CD4-positive, alpha-beta memory T cell (primary cell): ENCODE measurements around the gene C5orf22. TPM values are rescaled to one million over a fixed set of nuclear protein-coding genes. Genes with fewer than 3 reads are reported as not detected.

Experiments
- CTCF ChIA-PET: fragments of 350-600 bp; sonication (Branson Sonifier 250); formaldehyde crosslinking; loops from one replicate; lab custom pipeline; 2021; ENCODE audit warnings: inconsistent platforms; ENCODE audit not compliant: partially characterized antibody; lab: Charles Lee
- POLR2A ChIA-PET: fragments of 350-600 bp; sonication (Branson Sonifier 250); formaldehyde crosslinking; loops from one replicate; lab custom pipeline; 2021; ENCODE audit not compliant: partially characterized antibody; lab: Charles Lee
- DNase-seq, 5 donors: peaks; one replicate each; pipeline versions ENCODE4 v3.0.0 to v3.0.0-alpha.2; 2020 to 2022; ENCODE audit warnings: mixed read lengths in 1 of 5
- H3K27ac ChIP-seq: one replicate; pipeline ENCODE4 v1.7.0; 2013; ENCODE audit warnings: low read depth, low read length
- H3K27me3 ChIP-seq: 2 replicates; pipeline ENCODE4 v1.7.0; 2013; ENCODE audit warnings: mild to moderate bottlenecking, low read length, moderate library complexity; ENCODE audit not compliant: insufficient read depth
- H3K36me3 ChIP-seq: 2 replicates; pipeline ENCODE4 v1.7.0; 2013; ENCODE audit warnings: mild to moderate bottlenecking, low read length, moderate library complexity; ENCODE audit not compliant: insufficient read depth
- H3K4me1 ChIP-seq: 2 replicates; pipeline ENCODE4 v1.7.0; 2013; ENCODE audit warnings: mild to moderate bottlenecking, low read length, moderate library complexity; ENCODE audit not compliant: insufficient read depth
- H3K4me3 ChIP-seq, 2 donors: one replicate each; pipeline ENCODE4 v1.7.0; 2013; ENCODE audit warnings: low read length in 2 of 2, mild to moderate bottlenecking in 1 of 2
- H3K9me3 ChIP-seq, 2 donors: one replicate each; pipeline ENCODE4 v1.7.0; 2013; ENCODE audit warnings: low read length in 2 of 2, control low read depth in 1 of 2; ENCODE audit not compliant: control insufficient read depth in 1 of 2
- H3K27ac Mint-ChIP-seq, 7 donors: one replicate each; pipeline ENCODE4 v1.8.0; 2020 to 2021; ENCODE audit warnings: mixed read lengths in 7 of 7, mild to moderate bottlenecking in 6 of 7, inconsistent platforms in 3 of 7, moderate library complexity in 3 of 7
- H3K27me3 Mint-ChIP-seq, 2 donors: one replicate each; pipeline ENCODE4 v1.8.0; 2020 to 2021; ENCODE audit warnings: mixed read lengths in 2 of 2
- H3K36me3 Mint-ChIP-seq, 2 donors: one replicate each; pipeline ENCODE4 v1.8.0; 2020 to 2021; ENCODE audit warnings: mixed read lengths in 2 of 2, inconsistent platforms in 1 of 2, mild to moderate bottlenecking in 1 of 2
- H3K4me1 Mint-ChIP-seq, 4 donors: one replicate each; pipeline ENCODE4 v1.8.0; 2020 to 2021; ENCODE audit warnings: mixed read lengths in 4 of 4, mild to moderate bottlenecking in 1 of 4
- H3K4me3 Mint-ChIP-seq, 8 donors: one replicate each; pipeline ENCODE4 v1.8.0; 2020 to 2021; ENCODE audit warnings: mixed read lengths in 8 of 8, mild to moderate bottlenecking in 7 of 8, moderate library complexity in 6 of 8, inconsistent platforms in 3 of 8
- H3K9me3 Mint-ChIP-seq, 8 donors: one replicate each; pipeline ENCODE4 v1.8.0; 2020 to 2021; ENCODE audit warnings: mixed read lengths in 8 of 8, mild to moderate bottlenecking in 5 of 8, inconsistent platforms in 3 of 8, moderate library complexity in 1 of 8
- intact Hi-C: fragments of 100-400 bp; cut with micrococcal nuclease; formaldehyde crosslinking; loops from one replicate; pipeline ENCODE4 v1.15.1; 2023
- polyA plus RNA-seq, 2 donors: library from polyadenylated mRNA; unstranded; fragments of 300-500 nt; fragmentation: Illumina TruSeq; gene quantifications; one replicate each; pipeline ENCODE4 v1.2.3, GENCODE V29; 2021
- total RNA-seq, 2 experiments: library from RNA; stranded (reverse); gene quantifications; one replicate each; pipeline ENCODE4 v1.2.3, GENCODE V29; 2021

C5orf22 gene
- total and polyA plus RNA-seq, 4 experiments from 2014 or later = 20.1 to 30.9 (median 27.3) TPM

- H3K36me3 Mint-ChIP-seq = no peaks in the 10 kb centered on the region
- POLR2A ChIA-PET = no interaction called here
- no peak overlapping the region for H3K27ac Mint-ChIP-seq
These were observed 45.3 kb downstream of the C5orf22 start for GRCh38 chr5:31577438-31577837.

GRCh38 chr5:31579558-31579957 lies 47.5 kb downstream of the C5orf22 start:
- ChIA-PET CTCF (interaction anchor here (1.3 to 1.9 kb wide), 2 partner anchors 498 to 514 kb away, joined by 6 to 11 read pairs; no protein-coding TSS in a partner anchor), POLR2A (no interaction called here)
- no peaks in the 10 kb centered on the region for H3K4me1 Mint-ChIP-seq

More at GRCh38 chr5:31577438-31577837, 45.3 kb downstream of the C5orf22 start:
- Histone ChIP-seq H3K4me1 (no peaks in the 10 kb centered on the region), H3K36me3 (no peaks in the 10 kb centered on the region), H3K9me3 (no peaks in the 10 kb centered on the region), H3K4me3 (no peak overlapping the region), H3K27me3 (no peaks in the 10 kb centered on the region), H3K27ac (no peak overlapping the region)
- intact Hi-C loops = no loop called here
- Mint-ChIP-seq H3K27me3 (peaks cover 6 to 8% of the 10 kb centered on the region in 2 donors), H3K4me1 (no peaks in the 10 kb centered on the region), H3K4me3 (no peak overlapping the region), H3K9me3 (no peaks in the 10 kb centered on the region)
- CTCF ChIA-PET = no interaction called here
- DNase-seq = no peak

GRCh38 chr5:31581498-31582099 lies 49.5 kb downstream of the C5orf22 start:
- CTCF ChIA-PET = interaction anchor here (0.7 to 2.4 kb wide), 4 partner anchors 227 to 747 kb away, joined by 3 to 10 read pairs (median 7); no protein-coding TSS in a partner anchor
- intact Hi-C loops = loop anchor here (1.0 to 5.0 kb wide), 2 partner anchors 495 to 1841 kb away; no protein-coding TSS in a partner anchor
- peak in 4 of 5 donors; percentile 8 to 32 (median 28) for DNase-seq

More at GRCh38 chr5:31579558-31579957, 47.5 kb downstream of the C5orf22 start:
- intact Hi-C loops = no loop called here
- H3K36me3 Mint-ChIP-seq = no peaks in the 10 kb centered on the region
- no peaks in the 10 kb centered on the region for H3K4me1 ChIP-seq
- no peaks in the 10 kb centered on the region for H3K9me3 ChIP-seq
- no peak overlapping the region for H3K4me3 Mint-ChIP-seq
- H3K27me3 ChIP-seq = no peaks in the 10 kb centered on the region
- no peak for DNase-seq
- no peak overlapping the region for H3K27ac ChIP-seq
- H3K4me3 ChIP-seq = no peak overlapping the region
- no peaks in the 10 kb centered on the region for H3K36me3 ChIP-seq
- no peak overlapping the region for H3K27ac Mint-ChIP-seq
- H3K9me3 Mint-ChIP-seq = no peaks in the 10 kb centered on the region
- peaks cover 8 to 14% of the 10 kb centered on the region in 2 donors for H3K27me3 Mint-ChIP-seq

GRCh38 chr5:31583129-31583528 lies 51.0 kb downstream of the C5orf22 start:
- no peak for DNase-seq
- CTCF ChIA-PET = interaction anchor here (0.9 to 2.4 kb wide), 4 partner anchors 226 to 510 kb away, joined by 4 to 10 read pairs (median 6); no protein-coding TSS in a partner anchor
- Histone ChIP-seq H3K27me3 (no peaks in the 10 kb centered on the region), H3K27ac (no peak overlapping the region), H3K36me3 (no peaks in the 10 kb centered on the region), H3K4me1 (no peaks in the 10 kb centered on the region), H3K9me3 (no peaks in the 10 kb centered on the region), H3K4me3 (no peak overlapping the region)
- Mint-ChIP-seq H3K27me3 (peaks cover 5 to 17% of the 10 kb centered on the region in 2 donors), H3K9me3 (no peaks in the 10 kb centered on the region), H3K4me3 (no peak overlapping the region), H3K4me1 (no peaks in the 10 kb centered on the region), H3K27ac (no peak overlapping the region), H3K36me3 (no peaks in the 10 kb centered on the region)
- intact Hi-C loops = loop anchor here (5.0 kb wide), 1 partner anchor 1839 kb away; no protein-coding TSS in a partner anchor
- POLR2A ChIA-PET = no interaction called here

More at GRCh38 chr5:31581498-31582099, 49.5 kb downstream of the C5orf22 start:
- no peaks in the 10 kb centered on the region for H3K4me1 Mint-ChIP-seq
- Histone ChIP-seq H3K4me1 (no peaks in the 10 kb centered on the region), H3K27me3 (no peaks in the 10 kb centered on the region), H3K36me3 (no peaks in the 10 kb centered on the region), H3K4me3 (no peak overlapping the region), H3K27ac (no peak overlapping the region), H3K9me3 (no peaks in the 10 kb centered on the region)
- H3K4me3 Mint-ChIP-seq = no peak overlapping the region
- peaks cover 5 to 17% of the 10 kb centered on the region in 2 donors for H3K27me3 Mint-ChIP-seq
- POLR2A ChIA-PET = no interaction called here
- no peaks in the 10 kb centered on the region for H3K36me3 Mint-ChIP-seq
- no peaks in the 10 kb centered on the region for H3K9me3 Mint-ChIP-seq
- no peak overlapping the region for H3K27ac Mint-ChIP-seq

GRCh38 chr5:31585166-31585894 lies 53.2 kb downstream of the C5orf22 start:
- Histone ChIP-seq H3K9me3 (no peaks in the 10 kb centered on the region), H3K4me3 (no peak overlapping the region), H3K27me3 (no peaks in the 10 kb centered on the region), H3K36me3 (no peaks in the 10 kb centered on the region), H3K4me1 (no peaks in the 10 kb centered on the region), H3K27ac (no peak overlapping the region)
- intact Hi-C loops = no loop called here
- no peak overlapping the region for H3K27ac Mint-ChIP-seq
- H3K9me3 Mint-ChIP-seq = no peaks in the 10 kb centered on the region
- no peak overlapping the region for H3K4me3 Mint-ChIP-seq
- H3K27me3 Mint-ChIP-seq = peaks cover 5 to 17% of the 10 kb centered on the region in 2 donors
- POLR2A ChIA-PET = no interaction called here
- DNase-seq = no peak
- no peaks in the 10 kb centered on the region for H3K4me1 Mint-ChIP-seq
- CTCF ChIA-PET = interaction anchor here (1.2 kb wide), 1 partner anchor 508 kb away, joined by 3 read pairs; no protein-coding TSS in a partner anchor
- H3K36me3 Mint-ChIP-seq = no peaks in the 10 kb centered on the region

GRCh38 chr5:31585895-31586270 lies 53.8 kb downstream of the C5orf22 start:
- H3K27ac ChIP-seq = no peak overlapping the region
- H3K4me3 ChIP-seq = no peak overlapping the region
- ChIA-PET POLR2A (no interaction called here), CTCF (no interaction called here)
- Mint-ChIP-seq H3K27me3 (peaks cover 5 to 17% of the 10 kb centered on the region in 2 donors), H3K4me3 (no peak overlapping the region), H3K9me3 (no peaks in the 10 kb centered on the region), H3K36me3 (no peaks in the 10 kb centered on the region), H3K27ac (no peak overlapping the region), H3K4me1 (no peaks in the 10 kb centered on the region)
- intact Hi-C loops = no loop called here
- H3K9me3 ChIP-seq = no peaks in the 10 kb centered on the region
- no peaks in the 10 kb centered on the region for H3K27me3 ChIP-seq
- DNase-seq = no peak
- no peaks in the 10 kb centered on the region for H3K4me1 ChIP-seq
- no peaks in the 10 kb centered on the region for H3K36me3 ChIP-seq

- ChIA-PET CTCF (interaction anchor here (1.2 kb wide), 1 partner anchor 12 kb away, joined by 3 read pairs; no protein-coding TSS in a partner anchor), POLR2A (no interaction called here)
- H3K9me3 Mint-ChIP-seq = no peaks in the 10 kb centered on the region
- H3K36me3 ChIP-seq = no peaks in the 10 kb centered on the region
- H3K27ac Mint-ChIP-seq = no peak overlapping the region
- DNase-seq = no peak
- H3K9me3 ChIP-seq = no peaks in the 10 kb centered on the region
- H3K4me3 ChIP-seq = no peak overlapping the region
- no peaks in the 10 kb centered on the region for H3K27me3 ChIP-seq
- no peaks in the 10 kb centered on the region for H3K4me1 ChIP-seq
- H3K27ac ChIP-seq = no peak overlapping the region
- no peaks in the 10 kb centered on the region for H3K36me3 Mint-ChIP-seq
- H3K4me3 Mint-ChIP-seq = no peak overlapping the region
- H3K4me1 Mint-ChIP-seq = no peaks in the 10 kb centered on the region
- peaks cover 1 to 14% of the 10 kb centered on the region in 2 donors for H3K27me3 Mint-ChIP-seq
- intact Hi-C loops = no loop called here
These were observed 55.4 kb downstream of the C5orf22 start for GRCh38 chr5:31587546-31587945.
